ENCODE measurements around the gene ATP6V0D1. TPM values are rescaled to one million over a fixed set of nuclear protein-coding genes. Genes with fewer than 3 reads are reported as not detected.
A peak's percentile ranks its signal among the peaks of the same experiment; 100 is the strongest.

Gene ATP6V0D1
- total and polyA plus RNA-seq, 8 donors = 48.5 to 185 (median 58.6) TPM

- H3K27me3 ChIP-seq = peaks cover 0 to 38% of the 10 kb centered on the region in 2 donors
- H3K4me3 ChIP-seq = no peak overlapping the region
- intact Hi-C loops (cut with DNase I) = no loop called here
- H3K4me1 ChIP-seq = peaks cover 21 to 66% of the 10 kb centered on the region in 2 donors
- no peak for TF ChIP-seq CTCF (IDR thresholded peaks at IDR 0.05)
- ATAC-seq (no peak), DNase-seq (no peak)
- H3K36me3 ChIP-seq = no peaks in the 10 kb centered on the region
- no peaks in the 10 kb centered on the region for H3K9me3 ChIP-seq
- no peak overlapping the region for H3K27ac ChIP-seq
Measured at GRCh38 chr16:67390816-67391423, 90.0 kb downstream of the ATP6V0D1 start.

- no peaks in the 10 kb centered on the region for H3K9me3 ChIP-seq
- no peak overlapping the region for H3K27ac ChIP-seq
- H3K36me3 ChIP-seq = no peaks in the 10 kb centered on the region
- ATAC-seq = peak; percentile 3
- no peak overlapping the region for H3K4me3 ChIP-seq
- H3K27me3 ChIP-seq = peaks cover 0 to 30% of the 10 kb centered on the region in 2 donors
- intact Hi-C loops (cut with DNase I) = no loop called here
- no peak for TF ChIP-seq CTCF (IDR thresholded peaks at IDR 0.05)
- peaks cover 13 to 59% of the 10 kb centered on the region in 2 donors for H3K4me1 ChIP-seq
- peak in 1 of 4 donors; percentile 75 for DNase-seq
Measured at GRCh38 chr16:67389911-67390815, 90.8 kb downstream of the ATP6V0D1 start.

GRCh38 chr16:67388591-67388990 is 92.4 kb downstream of the ATP6V0D1 start:
- no peak overlapping the region for H3K27ac ChIP-seq
- H3K4me3 ChIP-seq = no peak overlapping the region
- no peaks in the 10 kb centered on the region for H3K36me3 ChIP-seq
- DNase-seq (no peak), ATAC-seq (no peak)
- H3K9me3 ChIP-seq = no peaks in the 10 kb centered on the region
- intact Hi-C loops (cut with DNase I) = no loop called here
- TF ChIP-seq CTCF (IDR thresholded peaks at IDR 0.05) = no peak
- peaks cover 0 to 14% of the 10 kb centered on the region in 2 donors for H3K27me3 ChIP-seq
- H3K4me1 ChIP-seq = peaks cover 8 to 43% of the 10 kb centered on the region in 2 donors

GRCh38 chr16:67388191-67388590 is 92.8 kb downstream of the ATP6V0D1 start:
- no peak for TF ChIP-seq CTCF (IDR thresholded peaks at IDR 0.05)
- Histone ChIP-seq H3K36me3 (no peaks in the 10 kb centered on the region), H3K4me3 (no peak overlapping the region), H3K4me1 (peaks cover 8 to 39% of the 10 kb centered on the region in 2 donors), H3K27me3 (peaks cover 0 to 10% of the 10 kb centered on the region in 2 donors), H3K9me3 (no peaks in the 10 kb centered on the region), H3K27ac (no peak overlapping the region)
- no peak for ATAC-seq
- DNase-seq = no peak
- intact Hi-C loops (cut with DNase I) = no loop called here

Other genes with a start within 250 kb of the ATP6V0D1 start
- 100 to 1,000 TPM in 1 of 2 donors, 10 to 100 TPM in 1; 68.4 to 132 TPM for gene FHOD1, start 233.7 kb downstream of the ATP6V0D1 start, total RNA-seq
- gene FHOD1, start 233.7 kb downstream of the ATP6V0D1 start, polyA plus RNA-seq (ENCODE audit: insufficient read length in 6 of 6) = 100 to 1,000 TPM; 161 to 300 (median 202) TPM
- 1 to 10 TPM; 3.2 to 4.0 TPM for gene SLC9A5, start 232.2 kb downstream of the ATP6V0D1 start, total RNA-seq
- 10 to 100 TPM; 18.8 to 26.1 (median 22.6) TPM for gene SLC9A5, start 232.2 kb downstream of the ATP6V0D1 start, polyA plus RNA-seq (ENCODE audit: insufficient read length in 6 of 6)
- 10 to 100 TPM; 24.9 to 28.5 TPM for gene PLEKHG4, start 201.6 kb downstream of the ATP6V0D1 start, total RNA-seq
- 10 to 100 TPM; 28.8 to 40.3 (median 35.6) TPM for gene PLEKHG4, start 201.6 kb downstream of the ATP6V0D1 start, polyA plus RNA-seq (ENCODE audit: insufficient read length in 6 of 6)
- under 1 TPM in 1 of 2 donors, not detected in 1; 0.73 TPM for gene KCTD19, start 154.4 kb downstream of the ATP6V0D1 start, total RNA-seq
- gene KCTD19, start 154.4 kb downstream of the ATP6V0D1 start, polyA plus RNA-seq (ENCODE audit: insufficient read length in 6 of 6) = 10 to 100 TPM in 1 of 6 donors, 1 to 10 TPM in 5; 6.9 to 13.1 (median 8.4) TPM
- 10 to 100 TPM in 1 of 2 donors, 1 to 10 TPM in 1; 3.0 to 19.5 TPM for gene LRRC36, start 154.3 kb downstream of the ATP6V0D1 start, total RNA-seq
- gene LRRC36, start 154.3 kb downstream of the ATP6V0D1 start, polyA plus RNA-seq (ENCODE audit: insufficient read length in 6 of 6) = 10 to 100 TPM; 46.6 to 73.6 (median 62.2) TPM
- 10 to 100 TPM; 79.2 to 91.3 TPM for gene TPPP3, start 87.7 kb downstream of the ATP6V0D1 start, total RNA-seq
- gene TPPP3, start 87.7 kb downstream of the ATP6V0D1 start, polyA plus RNA-seq (ENCODE audit: insufficient read length in 6 of 6) = 100 to 1,000 TPM; 320 to 403 (median 367) TPM
- 10 to 100 TPM; 14.4 to 14.7 TPM for gene ZDHHC1, start 64.7 kb downstream of the ATP6V0D1 start, total RNA-seq
- 10 to 100 TPM; 16.5 to 24.1 (median 20.0) TPM for gene ZDHHC1, start 64.7 kb downstream of the ATP6V0D1 start, polyA plus RNA-seq (ENCODE audit: insufficient read length in 6 of 6)
- gene HSD11B2, start 50.0 kb downstream of the ATP6V0D1 start, total RNA-seq = 1 to 10 TPM; 2.5 to 3.9 TPM
- 10 to 100 TPM; 36.9 to 81.1 (median 64.1) TPM for gene HSD11B2, start 50.0 kb downstream of the ATP6V0D1 start, polyA plus RNA-seq (ENCODE audit: insufficient read length in 6 of 6)
- gene AGRP, start 2.4 kb upstream of the ATP6V0D1 start, total RNA-seq = 1 to 10 TPM; 1.5 to 1.9 TPM
- gene AGRP, start 2.4 kb upstream of the ATP6V0D1 start, polyA plus RNA-seq (ENCODE audit: insufficient read length in 6 of 6) = under 1 TPM in 5 of 6 donors, not detected in 1; 0.18 to 0.69 (median 0.29) TPM
- 100 to 1,000 TPM in 1 of 2 donors, 10 to 100 TPM in 1; 76.4 to 123 TPM for gene RIPOR1, start 47.7 kb upstream of the ATP6V0D1 start, total RNA-seq
- 10 to 100 TPM; 52.8 to 67.2 (median 60.7) TPM for gene RIPOR1, start 47.7 kb upstream of the ATP6V0D1 start, polyA plus RNA-seq (ENCODE audit: insufficient read length in 6 of 6)
- gene CTCF, start 81.4 kb upstream of the ATP6V0D1 start, total RNA-seq = 10 to 100 TPM; 27.8 to 35.1 TPM
- 10 to 100 TPM; 64.3 to 80.2 (median 73.7) TPM for gene CTCF, start 81.4 kb upstream of the ATP6V0D1 start, polyA plus RNA-seq (ENCODE audit: insufficient read length in 6 of 6)
- gene CARMIL2, start 164.0 kb upstream of the ATP6V0D1 start, total RNA-seq = 1 to 10 TPM; 1.6 to 2.9 TPM
- 1 to 10 TPM; 2.9 to 7.5 (median 4.2) TPM for gene CARMIL2, start 164.0 kb upstream of the ATP6V0D1 start, polyA plus RNA-seq (ENCODE audit: insufficient read length in 6 of 6)
- 10 to 100 TPM; 12.9 to 15.2 TPM for gene ACD, start 179.1 kb upstream of the ATP6V0D1 start, total RNA-seq
- gene ACD, start 179.1 kb upstream of the ATP6V0D1 start, polyA plus RNA-seq (ENCODE audit: insufficient read length in 6 of 6) = 10 to 100 TPM; 20.2 to 27.5 (median 25.4) TPM
- 1 to 10 TPM; 3.8 to 4.1 TPM for gene PARD6A, start 179.8 kb upstream of the ATP6V0D1 start, total RNA-seq
- gene PARD6A, start 179.8 kb upstream of the ATP6V0D1 start, polyA plus RNA-seq (ENCODE audit: insufficient read length in 6 of 6) = 1 to 10 TPM; 1.4 to 2.4 (median 1.6) TPM
- 10 to 100 TPM; 11.2 to 16.0 TPM for gene ENKD1, start 185.6 kb upstream of the ATP6V0D1 start, total RNA-seq
- gene ENKD1, start 185.6 kb upstream of the ATP6V0D1 start, polyA plus RNA-seq (ENCODE audit: insufficient read length in 6 of 6) = 10 to 100 TPM; 19.4 to 26.0 (median 23.7) TPM
- gene C16orf86, start 185.7 kb upstream of the ATP6V0D1 start, total RNA-seq = 1 to 10 TPM; 2.6 to 3.6 TPM
- gene C16orf86, start 185.7 kb upstream of the ATP6V0D1 start, polyA plus RNA-seq (ENCODE audit: insufficient read length in 6 of 6) = 1 to 10 TPM; 2.3 to 3.3 (median 2.7) TPM
- gene GFOD2, start 238.2 kb upstream of the ATP6V0D1 start, total RNA-seq = 10 to 100 TPM; 13.7 to 18.6 TPM
- gene GFOD2, start 238.2 kb upstream of the ATP6V0D1 start, polyA plus RNA-seq (ENCODE audit: insufficient read length in 6 of 6) = 10 to 100 TPM; 30.7 to 39.5 (median 33.1) TPM

All from left lung (tissue), 10 donors.